NCI-H146 treated with DMSO at 0.1 percent for 48 hours (cell line): ENCODE measurements around the gene PSMB3.
"Not testable (repeated sequence)": the region's sequence is repeated elsewhere in the genome, so short reads cannot be mapped to it uniquely, and the experiment has no call there.

Experiments
- DNase-seq: peaks from one replicate; lab custom pipeline; 2025; ENCODE audit not compliant: unreplicated experiment; lab: John Stamatoyannopoulos, UW

Gene PSMB3

GRCh38 chr17:38748149-38748891 lies 4.2 kb upstream of the PSMB3 start, which contains the start of gene PCGF2:
TSS of gene PCGF2 (minus strand) at chr17:38748336. CDS start at chr17:38740402, 7,934 bp downstream.
- peak; percentile 81 for DNase-seq

GRCh38 chr17:38748892-38749222 lies 3.7 kb upstream of the PSMB3 start:
- no peak for DNase-seq

DNA sequence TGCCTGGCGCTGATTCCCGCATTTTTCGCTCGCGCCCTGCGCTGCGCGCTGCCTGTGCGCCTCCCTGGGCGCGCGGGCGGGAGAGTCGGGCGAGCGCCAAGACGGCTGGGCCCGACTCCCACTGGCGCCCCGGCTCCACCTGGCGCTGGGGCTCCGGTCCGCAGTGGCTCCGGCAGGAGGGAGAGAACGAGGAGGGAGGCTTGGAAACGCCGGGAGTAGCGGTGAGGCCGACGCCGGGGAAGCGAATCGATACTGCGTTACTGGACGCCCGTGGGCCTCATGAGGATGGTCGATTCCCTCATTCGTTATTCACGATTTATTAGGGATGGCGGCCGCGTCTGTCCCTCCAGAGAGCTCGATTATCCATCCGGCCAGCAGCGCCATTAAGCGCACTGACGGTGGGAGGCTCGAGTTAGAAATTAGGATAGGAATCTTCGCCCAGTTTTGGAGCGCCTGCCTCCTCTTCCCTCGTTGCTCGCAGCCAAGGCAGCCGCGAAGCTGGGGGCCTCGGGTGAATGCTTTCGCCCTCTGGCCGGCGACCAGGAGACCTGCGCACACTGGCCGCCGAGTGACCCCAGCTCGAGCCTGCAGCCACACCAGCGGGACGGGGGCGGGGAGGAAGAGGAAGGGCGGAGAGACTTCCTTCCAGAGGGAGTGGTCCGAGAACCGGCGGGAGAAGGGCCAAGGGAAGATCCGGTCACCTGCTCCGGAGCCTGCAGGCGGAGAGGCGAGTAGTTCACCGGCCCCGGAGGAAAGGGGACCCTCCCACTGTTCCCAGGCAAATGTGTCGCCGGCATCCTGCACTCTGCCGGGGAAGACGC lies 3.1 kb upstream of the PSMB3 start:
- peak; percentile 87 for DNase-seq

GRCh38 chr17:38750044-38750311 lies 2.6 kb upstream of the PSMB3 start:
- no peak for DNase-seq

- peak; percentile 62 for DNase-seq
Measured at GRCh38 chr17:38750312-38751121, 2.0 kb upstream of the PSMB3 start.

- DNase-seq = peak; percentile 62
Measured at GRCh38 chr17:38751144-38751807, 1.3 kb upstream of the PSMB3 start.

- peak; percentile 72 for DNase-seq
Measured at GRCh38 chr17:38751808-38752307, 683 bp upstream of the PSMB3 start.

DNA sequence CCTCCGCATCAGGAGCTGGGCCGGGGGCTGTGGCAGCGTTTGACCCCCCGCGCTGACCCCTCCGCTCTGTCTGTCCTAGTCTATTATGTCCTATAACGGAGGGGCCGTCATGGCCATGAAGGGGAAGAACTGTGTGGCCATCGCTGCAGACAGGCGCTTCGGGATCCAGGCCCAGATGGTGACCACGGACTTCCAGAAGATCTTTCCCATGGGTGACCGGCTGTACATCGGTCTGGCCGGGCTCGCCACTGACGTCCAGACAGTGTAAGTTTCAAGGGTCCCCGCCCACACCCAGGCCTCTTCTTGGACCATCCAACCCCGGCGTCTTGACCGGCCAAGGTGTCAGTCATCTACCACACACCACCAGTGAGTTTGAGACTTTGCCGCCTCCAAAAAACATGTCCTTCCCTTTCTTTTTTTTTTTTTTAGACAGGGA lies 548 bp downstream of the PSMB3 start:
- DNase-seq = no peak

DNA sequence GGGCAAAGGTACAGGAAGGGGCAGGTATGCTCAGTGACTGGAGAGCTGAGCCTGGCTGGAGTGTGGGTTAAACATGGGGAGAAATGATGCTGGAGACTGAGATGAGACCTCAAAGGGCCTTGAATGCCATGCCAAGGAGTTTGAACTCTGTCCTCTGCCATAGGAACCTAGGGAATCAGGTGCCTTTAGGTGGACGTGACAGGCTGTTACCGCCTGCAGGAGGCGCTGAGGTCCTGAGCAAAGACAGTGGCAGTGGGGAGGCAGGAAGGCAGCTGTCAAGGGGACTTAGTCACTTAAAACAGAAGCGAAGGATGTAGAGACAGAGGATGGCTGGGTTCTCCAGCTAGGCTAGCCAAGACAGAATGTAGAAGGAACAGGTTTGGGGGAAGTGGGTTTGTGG lies 9.1 kb downstream of the PSMB3 start:
- DNase-seq = no peak

DNA sequence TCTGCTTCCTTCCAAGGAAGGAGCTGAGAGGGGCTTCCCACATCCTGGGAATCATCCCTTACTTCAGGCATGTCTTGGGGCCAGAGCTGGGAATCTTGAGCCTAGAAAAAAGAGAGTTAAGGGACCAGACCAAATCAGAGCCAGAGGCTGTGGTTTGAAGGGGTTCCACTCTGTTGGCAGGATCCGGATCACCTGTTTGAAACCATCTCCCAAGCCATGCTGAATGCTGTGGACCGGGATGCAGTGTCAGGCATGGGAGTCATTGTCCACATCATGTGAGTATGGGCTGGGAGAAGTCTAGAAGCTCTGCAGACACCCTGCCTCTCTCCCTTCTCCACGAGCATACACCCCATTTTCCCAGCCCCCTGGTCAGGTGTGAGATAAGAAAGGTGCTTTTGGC lies 9.7 kb downstream of the PSMB3 start:
- no peak for DNase-seq

DNA sequence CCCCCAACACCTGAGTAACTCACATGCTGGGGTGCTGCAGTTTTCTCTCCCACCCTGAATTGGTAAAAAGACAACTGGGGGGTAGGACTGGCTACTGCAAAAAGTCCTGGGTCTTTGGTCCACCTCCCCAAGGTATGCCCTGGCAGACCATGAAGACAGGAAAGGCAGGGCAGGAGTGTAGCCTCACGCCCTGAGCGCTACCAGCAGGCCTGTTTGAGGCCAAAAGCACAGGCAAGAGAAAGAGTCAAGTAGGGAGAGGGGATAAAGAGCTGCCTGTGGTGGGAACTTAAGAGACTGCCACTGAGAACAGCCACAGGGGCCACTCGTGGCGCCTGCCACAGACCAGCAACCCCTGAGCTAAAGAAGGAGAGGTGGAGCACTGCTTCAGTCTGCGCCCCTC lies 13.8 kb downstream of the PSMB3 start:
- no peak for DNase-seq

- DNase-seq = no peak
Measured at GRCh38 chr17:38768417-38768816, 15.9 kb downstream of the PSMB3 start.

- no peak for DNase-seq
Measured at GRCh38 chr17:38773258-38773657, 20.7 kb downstream of the PSMB3 start.

DNA sequence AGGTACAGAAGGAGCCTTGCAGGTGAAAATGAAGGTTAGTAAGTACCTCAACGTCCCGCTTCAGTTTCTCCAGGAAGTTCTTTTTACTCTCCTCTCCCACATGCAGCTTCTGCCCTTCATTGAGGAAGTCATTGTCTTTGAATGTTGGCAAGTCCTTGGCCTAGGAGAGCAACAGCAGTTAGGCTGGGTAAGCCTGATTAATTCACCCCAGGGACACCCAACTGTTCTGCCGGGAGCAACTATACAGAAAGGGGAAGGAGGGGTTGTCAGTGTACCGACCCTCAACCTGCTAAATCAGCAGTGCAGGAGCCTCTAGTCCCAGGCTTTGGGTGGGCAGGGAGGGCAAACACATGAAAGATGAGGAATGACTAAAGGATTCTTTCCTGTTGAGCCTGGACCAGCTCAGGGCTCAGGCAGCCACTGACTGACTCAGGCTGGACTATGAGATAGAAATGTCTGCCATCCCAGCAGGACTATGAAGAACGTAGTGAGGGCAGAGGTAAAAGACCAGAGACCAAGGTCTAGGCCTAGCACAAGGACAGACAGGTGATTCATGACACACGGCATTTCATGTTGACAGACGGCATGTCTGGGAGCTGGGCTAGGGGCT lies 25.2 kb downstream of the PSMB3 start:
- no peak for DNase-seq

DNA sequence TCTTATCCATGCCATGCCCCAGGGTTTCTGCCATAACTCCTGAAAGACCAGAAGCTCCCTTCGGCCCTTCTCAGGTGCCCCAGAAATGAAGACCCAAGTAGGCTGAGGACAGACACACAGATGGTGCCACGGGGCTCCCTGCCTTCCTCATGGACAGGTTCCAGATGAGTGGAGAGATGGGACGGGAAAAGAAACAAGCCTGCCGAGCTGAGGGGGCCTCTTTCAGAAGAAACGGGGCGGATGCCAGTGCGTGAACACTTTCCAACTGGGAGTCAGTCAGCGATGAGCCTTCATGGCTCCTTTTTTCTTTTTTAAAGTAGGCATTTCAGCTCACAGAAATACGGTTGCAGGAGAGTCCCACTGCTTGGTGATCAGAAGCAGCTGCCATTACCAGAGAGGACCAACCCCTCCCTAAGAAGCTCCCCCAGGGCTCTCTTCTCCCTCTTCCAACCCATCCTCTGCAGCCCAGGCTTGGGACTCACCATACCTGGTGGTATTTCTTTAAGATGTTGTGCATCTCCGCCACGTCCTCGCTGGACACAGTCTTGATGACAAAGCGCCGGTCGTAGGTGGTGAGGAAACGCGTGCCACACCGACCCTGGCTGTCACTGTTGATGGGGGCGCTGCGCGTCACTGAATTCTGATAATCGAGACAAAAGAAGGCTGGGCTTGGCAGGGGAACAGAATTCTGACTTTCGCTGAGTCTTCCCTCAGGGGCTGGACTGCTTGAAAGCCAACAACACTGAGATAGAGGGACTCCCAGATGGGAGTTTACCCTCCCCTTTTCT lies 27.6 kb downstream of the PSMB3 start:
- DNase-seq = no peak

- DNase-seq = no peak
Measured at GRCh38 chr17:38783227-38783626, 30.7 kb downstream of the PSMB3 start.

DNA sequence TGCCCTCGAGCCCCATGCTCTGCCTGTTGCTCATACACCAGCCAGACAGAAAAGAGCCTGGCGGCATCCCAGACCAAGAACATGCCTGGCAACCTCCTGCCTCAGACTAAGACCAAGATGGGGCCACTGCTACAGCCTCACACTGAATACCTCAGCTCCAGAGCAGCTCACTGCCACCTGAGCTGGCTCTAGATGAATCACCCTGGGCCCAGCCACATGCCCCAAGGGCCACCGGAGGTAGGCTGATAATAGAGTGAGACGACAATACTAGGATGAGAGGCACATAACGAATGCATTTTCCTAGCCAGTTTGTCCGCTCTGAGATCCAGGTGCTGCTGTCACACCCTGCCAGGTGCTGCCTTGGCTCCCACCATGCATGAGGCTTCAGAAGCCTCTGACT lies 33.8 kb downstream of the PSMB3 start:
- DNase-seq = no peak

DNA sequence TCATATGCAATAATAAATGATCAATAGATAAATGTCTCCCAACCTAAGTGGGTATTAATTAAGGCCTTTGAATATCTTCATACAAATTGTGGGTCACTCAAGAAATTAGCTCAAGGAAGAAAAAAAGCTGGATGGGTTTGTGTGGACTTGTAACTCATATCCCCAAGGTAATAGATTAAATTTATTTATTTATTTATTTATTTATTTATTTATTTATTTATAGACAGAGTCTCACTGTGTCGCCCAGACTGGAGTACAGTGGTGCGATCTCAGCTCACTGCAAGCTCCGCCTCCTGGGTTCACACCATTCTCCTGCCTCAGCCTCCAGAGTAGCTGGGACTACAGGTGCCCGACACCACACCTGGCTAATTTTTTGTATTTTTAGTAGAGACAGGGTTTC lies 35.5 kb downstream of the PSMB3 start:
- not testable (repeated sequence) for DNase-seq

DNA sequence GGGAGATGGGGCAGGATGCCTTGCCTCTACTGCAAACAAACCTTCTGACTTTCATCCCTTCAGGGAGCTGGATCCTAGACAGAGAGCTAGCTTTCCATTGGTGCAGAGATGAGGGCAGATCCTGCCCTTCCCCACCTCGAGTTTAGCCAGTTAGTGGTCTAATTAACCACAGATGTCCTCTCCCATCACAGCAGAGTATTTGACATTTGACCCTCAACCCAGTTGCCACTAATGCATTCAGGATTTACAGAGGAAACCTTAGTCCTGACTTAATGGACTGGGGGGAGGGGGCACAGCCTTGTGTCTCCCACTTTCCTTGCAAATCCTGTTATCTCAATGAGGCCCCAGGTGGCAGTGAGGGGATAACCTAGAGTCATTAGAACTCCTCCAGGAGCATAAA lies 36.6 kb downstream of the PSMB3 start:
- DNase-seq = no peak

DNA sequence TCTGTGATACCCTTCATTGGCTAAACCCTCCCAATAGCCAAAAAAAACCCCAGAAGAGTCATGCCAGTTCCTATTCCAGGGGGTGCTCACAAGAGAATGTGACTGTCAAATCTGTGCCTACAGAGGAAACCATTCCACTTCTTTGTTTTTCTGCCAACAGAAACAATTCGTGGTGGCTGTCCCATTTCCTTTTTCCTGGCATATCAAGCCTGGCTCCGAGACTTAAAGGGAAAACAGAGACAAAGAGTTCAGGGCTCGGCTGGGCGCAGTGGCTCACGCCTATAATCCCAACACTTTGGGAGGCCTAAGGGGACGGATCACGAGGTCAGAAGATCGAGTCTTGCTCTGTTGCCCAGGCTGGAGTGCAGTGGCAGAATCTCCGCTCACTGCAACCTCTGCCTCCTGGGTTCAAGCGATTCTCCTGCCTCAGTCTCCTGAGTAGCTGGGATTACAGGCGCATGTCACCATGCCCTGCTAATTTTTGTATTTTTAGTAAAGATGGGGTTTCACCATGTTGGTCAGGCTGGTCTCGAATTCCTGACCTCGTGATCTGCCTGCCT lies 37.7 kb downstream of the PSMB3 start:
- DNase-seq = not testable (repeated sequence)
